GM15510 (cell line): ENCODE data around the gene RARG.

Experiments
- POLR2A ChIP-seq: IDR thresholded peaks from 3 replicates; pipeline ENCODE4 v1.6.1; 2011; ENCODE audit warnings: borderline replicate concordance; ENCODE audit not compliant: insufficient read length; ENCODE audit errors: extremely low read depth

Gene RARG

GRCh38 chr12:53231671-53231920 lies 413 bp downstream of the RARG start:
- TF ChIP-seq POLR2A, result no peak

GRCh38 chr12:53230108-53230845 lies 1.7 kb downstream of the RARG start:
- no peak for TF ChIP-seq POLR2A

- no peak for TF ChIP-seq POLR2A
Measured at GRCh38 chr12:53229454-53229853, 2.6 kb downstream of the RARG start.

- no peak for TF ChIP-seq POLR2A
Measured at GRCh38 chr12:53227836-53228235, 4.2 kb downstream of the RARG start.

GRCh38 chr12:53227341-53227740 lies 4.7 kb downstream of the RARG start:
- TF ChIP-seq POLR2A, result no peak

DNA sequence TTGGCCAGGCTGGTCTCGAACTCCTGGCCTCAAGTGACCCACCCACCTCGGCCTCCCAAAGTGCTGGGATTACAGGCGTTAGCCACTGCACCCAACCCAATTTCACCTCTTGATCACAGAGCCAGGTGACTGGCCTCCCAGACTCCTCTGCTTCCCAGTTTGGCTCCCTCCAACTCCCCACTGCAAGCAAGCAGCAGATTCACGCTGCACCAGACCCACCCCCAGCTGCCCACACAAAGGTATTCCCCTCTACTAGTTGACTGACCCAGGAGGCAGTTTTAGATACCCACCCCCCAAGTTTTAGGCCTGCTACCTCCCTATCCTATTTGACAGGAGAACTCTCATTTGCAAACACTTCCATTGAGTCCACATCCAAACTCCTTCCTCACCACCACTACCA lies 5.2 kb downstream of the RARG start:
- TF ChIP-seq POLR2A, result no peak

- TF ChIP-seq POLR2A, result no peak
Measured at GRCh38 chr12:53225635-53226424, 6.2 kb downstream of the RARG start.

- TF ChIP-seq POLR2A, result no peak
Measured at GRCh38 chr12:53224897-53225634, 6.9 kb downstream of the RARG start.

- TF ChIP-seq POLR2A, result no peak
Measured at GRCh38 chr12:53224061-53224896, 7.7 kb downstream of the RARG start.

DNA sequence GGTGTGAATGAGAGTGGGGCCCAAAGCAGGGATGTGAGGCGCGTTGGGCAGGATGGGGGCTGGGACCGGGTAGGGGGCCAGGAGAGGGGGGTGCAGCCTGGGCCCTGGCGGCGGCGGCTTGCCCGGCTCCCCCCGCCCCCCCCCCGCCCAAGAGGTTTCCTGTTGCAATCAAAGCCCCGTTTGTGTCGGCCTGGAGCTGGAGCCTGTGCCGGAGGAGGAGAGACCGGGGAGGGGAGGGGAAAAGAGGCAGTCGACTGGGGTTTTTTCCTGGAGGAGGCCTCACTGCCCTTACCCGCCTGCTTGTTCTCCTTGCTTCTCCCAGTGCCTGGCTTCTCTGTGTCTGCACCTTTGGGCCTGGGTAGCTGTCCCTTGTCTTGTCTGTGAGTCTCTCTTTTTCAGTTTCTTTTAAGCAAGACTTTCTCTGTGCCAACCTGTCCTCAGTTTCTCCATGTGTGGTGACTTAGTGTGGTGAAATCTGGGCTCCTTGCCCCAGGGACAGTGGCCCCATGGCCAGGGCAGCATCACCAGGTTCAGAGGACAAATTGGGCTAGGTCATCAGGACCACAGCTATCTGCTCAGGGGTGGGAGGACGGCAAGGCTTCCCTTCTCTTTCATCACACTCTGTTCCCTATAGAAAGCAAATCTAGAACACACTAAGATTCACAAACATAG lies 8.5 kb downstream of the RARG start:
- no peak for TF ChIP-seq POLR2A

GRCh38 chr12:53222806-53223261 lies 9.2 kb downstream of the RARG start:
- no peak for TF ChIP-seq POLR2A

GRCh38 chr12:53222170-53222721 lies 9.8 kb downstream of the RARG start:
- no peak for TF ChIP-seq POLR2A

DNA sequence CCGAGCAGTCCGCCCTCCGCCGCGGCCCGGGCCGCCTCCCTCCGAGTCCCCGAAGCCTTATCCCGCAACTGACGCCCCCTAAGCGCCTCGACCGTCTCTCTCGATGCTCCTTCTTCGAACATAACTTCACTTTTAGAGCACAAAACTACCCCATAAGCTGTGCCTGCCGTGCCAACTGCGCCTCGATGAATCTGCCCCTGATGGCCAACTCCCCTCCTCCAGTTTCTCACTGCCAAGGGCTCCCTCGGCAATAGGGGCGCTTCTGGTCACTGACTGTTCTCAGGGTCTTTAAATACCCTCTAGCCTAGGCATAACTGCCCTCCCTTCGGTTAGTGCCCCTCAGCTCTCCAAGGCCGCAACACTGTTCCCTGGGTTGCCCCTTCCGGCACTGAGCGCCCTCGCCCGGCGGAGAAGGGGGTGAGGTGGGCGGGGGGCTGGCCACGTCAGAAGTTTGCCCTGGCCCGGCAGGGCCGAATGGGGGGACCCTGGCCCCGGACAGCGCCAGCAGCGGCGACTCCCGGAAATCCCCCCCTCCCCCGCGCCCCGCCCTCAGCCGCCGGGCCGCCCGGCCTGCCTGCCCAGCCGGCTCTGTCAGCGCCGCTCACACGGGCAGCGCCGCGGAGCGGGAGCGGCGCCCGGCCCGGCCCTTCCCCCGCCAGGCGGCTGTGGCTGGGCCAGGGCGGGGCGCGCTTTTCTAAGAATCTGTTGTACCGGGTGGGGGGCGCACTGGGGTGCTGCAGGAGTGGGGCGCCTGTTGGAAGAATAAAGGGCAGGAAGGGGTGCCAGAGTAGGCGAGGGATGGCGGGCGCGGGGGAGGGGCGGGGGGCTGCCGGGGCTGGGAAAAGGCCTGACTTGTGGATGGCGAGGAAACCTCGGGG lies 10.6 kb downstream of the RARG start:
- TF ChIP-seq POLR2A, result peak; percentile 73
